ENCODE data around the gene SPINT3.

The SPINT3 gene

GRCh38 chr20:45515147-45515913, at the start of gene SPINT3:
Gene SPINT3, minus strand, starts transcription at chr20:45515622. Its CDS starts 14 bp downstream, at chr20:45515608.
- no peak for DNase-seq (ENCODE audit: low spot score)

GRCh38 chr20:45564760-45565276, 49.4 kb upstream of the SPINT3 start:
- DNase-seq (ENCODE audit: low spot score): no peak

- DNase-seq (ENCODE audit: low spot score): no peak
Measured at GRCh38 chr20:45555198-45555597, 39.8 kb upstream of the SPINT3 start.

GRCh38 chr20:45552456-45552855, 37.0 kb upstream of the SPINT3 start:
- DNase-seq (ENCODE audit: low spot score): no peak

- no peak for DNase-seq (ENCODE audit: low spot score)
Measured at GRCh38 chr20:45550765-45551164, 35.3 kb upstream of the SPINT3 start.

GRCh38 chr20:45548410-45548809, 33.0 kb upstream of the SPINT3 start:
- DNase-seq (ENCODE audit: low spot score): no peak

GRCh38 chr20:45547206-45547770, 31.9 kb upstream of the SPINT3 start, which contains the start of gene EPPIN:
Gene EPPIN, minus strand, starts transcription at chr20:45547401. Its CDS starts 44 bp downstream, at chr20:45547357.
- DNase-seq (ENCODE audit: low spot score): no peak

GRCh38 chr20:45545754-45546453, 30.5 kb upstream of the SPINT3 start:
- DNase-seq (ENCODE audit: low spot score): no peak

GRCh38 chr20:45545351-45545750, 29.9 kb upstream of the SPINT3 start:
- no peak for DNase-seq (ENCODE audit: low spot score)

- DNase-seq (ENCODE audit: low spot score): no peak
Measured at GRCh38 chr20:45539382-45539781, 24.0 kb upstream of the SPINT3 start, which contains the start of gene WFDC6. Gene WFDC6, minus strand, starts transcription at chr20:45539482. Its CDS starts 75 bp downstream, at chr20:45539407.

- no peak for DNase-seq (ENCODE audit: low spot score)
Measured at GRCh38 chr20:45538209-45538799, 22.9 kb upstream of the SPINT3 start.

GRCh38 chr20:45527294-45527693, 11.9 kb upstream of the SPINT3 start:
- DNase-seq (ENCODE audit: low spot score): no peak

- no peak for DNase-seq (ENCODE audit: low spot score)
Measured at GRCh38 chr20:45523821-45524220, 8.4 kb upstream of the SPINT3 start.

GRCh38 chr20:45518282-45518681, 2.9 kb upstream of the SPINT3 start:
- no peak for DNase-seq (ENCODE audit: low spot score)

- DNase-seq (ENCODE audit: low spot score): no peak
Measured at GRCh38 chr20:45510242-45510862, 5.1 kb downstream of the SPINT3 start.

- DNase-seq (ENCODE audit: low spot score): no peak
Measured at GRCh38 chr20:45509091-45509490, 6.3 kb downstream of the SPINT3 start.

- no peak for DNase-seq (ENCODE audit: low spot score)
Measured at GRCh38 chr20:45508068-45508886, 7.1 kb downstream of the SPINT3 start.

- no peak for DNase-seq (ENCODE audit: low spot score)
Measured at GRCh38 chr20:45507011-45507820, 8.2 kb downstream of the SPINT3 start.

- DNase-seq (ENCODE audit: low spot score): no peak
Measured at GRCh38 chr20:45506398-45506797, 9.0 kb downstream of the SPINT3 start.

GRCh38 chr20:45503403-45503802, 12.0 kb downstream of the SPINT3 start:
- no peak for DNase-seq (ENCODE audit: low spot score)

Measured in hematopoietic multipotent progenitor cell treated with erythropoietin and hydrocortisone succinate and interleukin-3 and kit ligand, for 15 days (in vitro differentiated cells).